Endothelial cell (in vitro differentiated cells): ENCODE data around the gene BABAM1. TPM values are rescaled to one million over a fixed set of nuclear protein-coding genes. Genes with fewer than 3 reads are reported as not detected.

Experiments
- DNase-seq: peaks from one replicate; pipeline ENCODE4 v3.0.0; 2021; ENCODE audit warnings: low spot score
- H3K27ac Mint-ChIP-seq: one replicate; pipeline ENCODE4 v1.8.0; 2021; ENCODE audit warnings: mixed read lengths, inconsistent platforms; ENCODE audit not compliant: unreplicated experiment
- H3K27me3 Mint-ChIP-seq: one replicate; pipeline ENCODE4 v1.8.0; 2021; ENCODE audit warnings: mild to moderate bottlenecking, moderate library complexity, mixed read lengths, inconsistent platforms; ENCODE audit not compliant: unreplicated experiment
- H3K36me3 Mint-ChIP-seq: one replicate; pipeline ENCODE4 v1.8.0; 2021; ENCODE audit warnings: mild to moderate bottlenecking, low read depth, mixed read lengths, inconsistent platforms; ENCODE audit not compliant: unreplicated experiment
- H3K4me1 Mint-ChIP-seq: one replicate; pipeline ENCODE4 v1.8.0; 2021; ENCODE audit warnings: mild to moderate bottlenecking, mixed read lengths, inconsistent platforms; ENCODE audit not compliant: unreplicated experiment
- H3K4me3 Mint-ChIP-seq: one replicate; pipeline ENCODE4 v1.8.0; 2021; ENCODE audit warnings: mild to moderate bottlenecking, mixed read lengths, inconsistent platforms; ENCODE audit not compliant: unreplicated experiment
- H3K9me3 Mint-ChIP-seq: one replicate; pipeline ENCODE4 v1.8.0; 2021; ENCODE audit warnings: mixed read lengths, inconsistent platforms; ENCODE audit not compliant: unreplicated experiment
- CTCF ChIP-seq: fragments of 200-600 bp; sonication (generic); IDR thresholded peaks from one replicate; pipeline ENCODE4 v1.5.0; 2021; ENCODE audit warnings: antibody characterized with exemption; ENCODE audit not compliant: unreplicated experiment
- total RNA-seq: library from RNA; stranded (reverse); fragmentation: NEBNext Ultra II Directional; extraction: Animal tissue kit (Norgen Biotek cat#: 25700); gene quantifications from one replicate; pipeline ENCODE4 v1.2.1, GENCODE V29; 2021; ENCODE audit not compliant: unreplicated experiment

Gene BABAM1
- total RNA-seq, 1 donor from 2014 or later, result 136 TPM

- peaks cover 11% of the 10 kb centered on the region for H3K27me3 Mint-ChIP-seq
Observed at GRCh38 chr19:17320435-17320834, 53.2 kb downstream of the BABAM1 start.

GRCh38 chr19:17321655-17322489, 54.6 kb downstream of the BABAM1 start:
- Mint-ChIP-seq H3K4me3 (peak overlapping the region; percentile 23), H3K9me3 (no peaks in the 10 kb centered on the region), H3K36me3 (peaks cover 15% of the 10 kb centered on the region), H3K27me3 (peaks cover 9% of the 10 kb centered on the region), H3K4me1 (no peaks in the 10 kb centered on the region), H3K27ac (no peak overlapping the region)
- no peak for TF ChIP-seq CTCF
- DNase-seq, result no peak

More at GRCh38 chr19:17320435-17320834, 53.2 kb downstream of the BABAM1 start:
- no peaks in the 10 kb centered on the region for H3K4me1 Mint-ChIP-seq
- peaks cover 18% of the 10 kb centered on the region for H3K36me3 Mint-ChIP-seq
- H3K9me3 Mint-ChIP-seq, result no peaks in the 10 kb centered on the region
- no peak overlapping the region for H3K4me3 Mint-ChIP-seq
- no peak for DNase-seq
- TF ChIP-seq CTCF, result no peak
- H3K27ac Mint-ChIP-seq, result no peak overlapping the region

- no peak for TF ChIP-seq CTCF
- H3K9me3 Mint-ChIP-seq, result no peaks in the 10 kb centered on the region
- peak overlapping the region; percentile 13 for H3K27ac Mint-ChIP-seq
- peaks cover 15% of the 10 kb centered on the region for H3K36me3 Mint-ChIP-seq
- peak overlapping the region; percentile 23 for H3K4me3 Mint-ChIP-seq
- DNase-seq, result no peak
- peaks cover 12% of the 10 kb centered on the region for H3K27me3 Mint-ChIP-seq
- H3K4me1 Mint-ChIP-seq, result no peaks in the 10 kb centered on the region
Observed at GRCh38 chr19:17322854-17323253, 55.6 kb downstream of the BABAM1 start.

GRCh38 chr19:17323300-17323963, 56.2 kb downstream of the BABAM1 start:
- TF ChIP-seq CTCF, result no peak
- no peaks in the 10 kb centered on the region for H3K4me1 Mint-ChIP-seq
- peak overlapping the region; percentile 67 for H3K4me3 Mint-ChIP-seq
- DNase-seq, result no peak
- peaks cover 15% of the 10 kb centered on the region for H3K36me3 Mint-ChIP-seq
- H3K27me3 Mint-ChIP-seq, result peaks cover 12% of the 10 kb centered on the region
- no peak overlapping the region for H3K27ac Mint-ChIP-seq
- H3K9me3 Mint-ChIP-seq, result no peaks in the 10 kb centered on the region

GRCh38 chr19:17323964-17324332, 56.7 kb downstream of the BABAM1 start:
- H3K4me3 Mint-ChIP-seq, result no peak overlapping the region
- H3K4me1 Mint-ChIP-seq, result no peaks in the 10 kb centered on the region
- peaks cover 12% of the 10 kb centered on the region for H3K27me3 Mint-ChIP-seq
- H3K9me3 Mint-ChIP-seq, result no peaks in the 10 kb centered on the region
- H3K36me3 Mint-ChIP-seq, result peaks cover 15% of the 10 kb centered on the region
- no peak for TF ChIP-seq CTCF
- DNase-seq, result no peak
- H3K27ac Mint-ChIP-seq, result no peak overlapping the region
